A549 treated with GW870086 at 1 μM for 4 hours (cell line): ENCODE measurements around the gene LCE1D. TPM values are rescaled to one million over a fixed set of nuclear protein-coding genes. Genes with fewer than 3 reads are reported as not detected.

ENCODE experiments used
- total RNA-seq: library from RNA; stranded (reverse); fragments of 200-300 nt; extraction: Qiagen RNA extraction; gene quantifications from 5 replicates; pipeline ENCODE4 v1.2.3, GENCODE V29; 2022; ENCODE audit warnings: low read depth

The LCE1D gene
- total RNA-seq: not detected in 5 replicates

GRCh38 chr1:152796421-152796820, at the start of gene LCE1D:
Gene LCE1D, plus strand, starts transcription at chr1:152796721. Its CDS starts 1,074 bp downstream, at chr1:152797795.

GRCh38 chr1:152757747-152758146, 38.8 kb upstream of the LCE1D start, which contains the start of gene KPRP:
Gene KPRP, plus strand, starts transcription at chr1:152758025. Its CDS starts 1,564 bp downstream, at chr1:152759589.

GRCh38 chr1:152774875-152775274, 21.6 kb upstream of the LCE1D start, which contains the start of gene LCE1F:
Gene LCE1F, plus strand, starts transcription at chr1:152775140. Its CDS starts 1,232 bp downstream, at chr1:152776372.

GRCh38 chr1:152786077-152786476, 10.4 kb upstream of the LCE1D start, which contains the start of gene LCE1E:
Gene LCE1E, plus strand, starts transcription at chr1:152786257. Its CDS starts 1,043 bp downstream, at chr1:152787300.

GRCh38 chr1:152806576-152806975, 10.1 kb downstream of the LCE1D start, which contains the start of gene LCE1C:
Gene LCE1C, minus strand, starts transcription at chr1:152806651. Its CDS starts 1,173 bp downstream, at chr1:152805478.

GRCh38 chr1:152811671-152812070, 15.2 kb downstream of the LCE1D start, which contains the start of gene LCE1B:
Gene LCE1B, plus strand, starts transcription at chr1:152811971. Its CDS starts 476 bp downstream, at chr1:152812447.

GRCh38 chr1:152827173-152827572, 30.7 kb downstream of the LCE1D start, which contains the start of gene LCE1A:
Gene LCE1A, plus strand, starts transcription at chr1:152827473. Its CDS starts 0 bp downstream, at chr1:152827473.

GRCh38 chr1:152842556-152842955, 46.0 kb downstream of the LCE1D start, which contains the start of gene LCE6A:
Gene LCE6A, plus strand, starts transcription at chr1:152842856. Its CDS starts 665 bp downstream, at chr1:152843521.

Other genes starting within 250 kb of the LCE1D start
- 0.51 TPM in 1 of 5 replicates, not detected in the others for gene LCE3E, start 229.9 kb upstream of the LCE1D start, total RNA-seq
- 1.6 to 2.7 TPM (median 2.4 TPM) in 5 replicates for gene LCE3D, start 216.2 kb upstream of the LCE1D start, total RNA-seq
- gene LCE3C, start 196.5 kb upstream of the LCE1D start, total RNA-seq: not detected in 5 replicates
- not detected in 5 replicates for gene LCE3B, start 182.9 kb upstream of the LCE1D start, total RNA-seq
- not detected in 5 replicates for gene LCE3A, start 173.6 kb upstream of the LCE1D start, total RNA-seq
- gene LCE2D, start 133.3 kb upstream of the LCE1D start, total RNA-seq: not detected in 5 replicates
- gene LCE2C, start 121.4 kb upstream of the LCE1D start, total RNA-seq: not detected in 5 replicates
- not detected in 5 replicates for gene LCE2B, start 110.6 kb upstream of the LCE1D start, total RNA-seq
- not detected in 5 replicates for gene LCE2A, start 98.4 kb upstream of the LCE1D start, total RNA-seq
- not detected in 5 replicates for gene LCE4A, start 88.6 kb upstream of the LCE1D start, total RNA-seq
- 0.07 TPM in 1 of 5 replicates, not detected in the others for gene KPRP, start 38.7 kb upstream of the LCE1D start, total RNA-seq
- not detected in 5 replicates for gene LCE1F, start 21.6 kb upstream of the LCE1D start, total RNA-seq
- gene LCE1E, start 10.5 kb upstream of the LCE1D start, total RNA-seq: 0.10 to 0.21 TPM in 2 of 5 replicates, not detected in the others
- not detected in 5 replicates for gene LCE1C, start 9.9 kb downstream of the LCE1D start, total RNA-seq
- gene LCE1B, start 15.2 kb downstream of the LCE1D start, total RNA-seq: not detected in 5 replicates
- not detected in 5 replicates for gene LCE1A, start 30.8 kb downstream of the LCE1D start, total RNA-seq
- gene LCE6A, start 46.1 kb downstream of the LCE1D start, total RNA-seq: not detected in 5 replicates
- gene LCE7A, start 63.3 kb downstream of the LCE1D start, total RNA-seq: not detected in 5 replicates
- gene SMCP, start 81.6 kb downstream of the LCE1D start, total RNA-seq: not detected in 5 replicates
- gene IVL, start 111.8 kb downstream of the LCE1D start, total RNA-seq: 0.10 to 0.15 TPM (median 0.10 TPM) in 3 of 5 replicates, not detected in the others
- not detected in 5 replicates for gene SPRR5, start 150.5 kb downstream of the LCE1D start, total RNA-seq
- gene SPRR4, start 173.9 kb downstream of the LCE1D start, total RNA-seq: not detected in 5 replicates
- not detected in 5 replicates for gene SPRR1A, start 187.4 kb downstream of the LCE1D start, total RNA-seq
- not detected in 5 replicates for gene SPRR3, start 205.0 kb downstream of the LCE1D start, total RNA-seq
- gene SPRR1B, start 234.5 kb downstream of the LCE1D start, total RNA-seq: not detected in 5 replicates
- not detected in 5 replicates for gene SPRR2D, start 244.4 kb downstream of the LCE1D start, total RNA-seq